HG02884 (cell line): ENCODE data around the gene TRMT44.
A peak's percentile ranks its signal among the peaks of the same experiment; 100 is the strongest.

Experiments
- ATAC-seq: cut with Tn5 transposase; IDR thresholded peaks from one replicate; pipeline ENCODE4 v1.9.1; 2021; ENCODE audit warnings: mild to moderate bottlenecking, moderate library complexity; ENCODE audit not compliant: unreplicated experiment

The TRMT44 gene

GRCh38 chr4:8434251-8435073, 6.1 kb upstream of the TRMT44 start:
- no peak for ATAC-seq

- ATAC-seq: peak; percentile 46
Observed at GRCh38 chr4:8435656-8436121, 4.9 kb upstream of the TRMT44 start.

- no peak for ATAC-seq
Observed at GRCh38 chr4:8437281-8437680, 3.3 kb upstream of the TRMT44 start.

GRCh38 chr4:8438743-8439142, 1.8 kb upstream of the TRMT44 start:
- no peak for ATAC-seq

- ATAC-seq: no peak
Observed at GRCh38 chr4:8439168-8439567, 1.4 kb upstream of the TRMT44 start.

- ATAC-seq: peak; percentile 11
Observed at GRCh38 chr4:8439914-8440491, 574 bp upstream of the TRMT44 start.

- no peak for ATAC-seq
Observed at GRCh38 chr4:8441499-8442091, 1.0 kb downstream of the TRMT44 start.

- no peak for ATAC-seq
Observed at GRCh38 chr4:8442596-8443358, 2.2 kb downstream of the TRMT44 start.

GRCh38 chr4:8443801-8444200, 3.2 kb downstream of the TRMT44 start:
- no peak for ATAC-seq

- no peak for ATAC-seq
Observed at GRCh38 chr4:8446122-8446521, 5.5 kb downstream of the TRMT44 start.

- ATAC-seq: no peak
Observed at GRCh38 chr4:8451440-8452182, 11.0 kb downstream of the TRMT44 start.

- no peak for ATAC-seq
Observed at GRCh38 chr4:8453957-8454356, 13.4 kb downstream of the TRMT44 start.

- ATAC-seq: no peak
Observed at GRCh38 chr4:8457646-8458252, 17.2 kb downstream of the TRMT44 start.

- no peak for ATAC-seq
Observed at GRCh38 chr4:8459867-8460445, 19.4 kb downstream of the TRMT44 start.

GRCh38 chr4:8461086-8461485, 20.5 kb downstream of the TRMT44 start:
- ATAC-seq: no peak

- ATAC-seq: no peak
Observed at GRCh38 chr4:8461616-8462015, 21.0 kb downstream of the TRMT44 start.

GRCh38 chr4:8463811-8464210, 23.2 kb downstream of the TRMT44 start:
- ATAC-seq: no peak

- no peak for ATAC-seq
Observed at GRCh38 chr4:8464381-8464780, 23.8 kb downstream of the TRMT44 start.

GRCh38 chr4:8465615-8466611, 25.3 kb downstream of the TRMT44 start:
- ATAC-seq: no peak
